Esophagus squamous epithelium (tissue), 4 donors: ENCODE results near the gene CAMK2G.

Experiments
- POLR2A ChIP-seq, 4 donors: fragments of 450-650 bp; IDR thresholded peaks; one replicate each; pipeline ENCODE4 v1.6.1; 2017; ENCODE audit warnings: antibody characterized with exemption in 4 of 4, mild to moderate bottlenecking in 4 of 4, moderate library complexity in 3 of 4
- TF ChIP-seq, protein P1 (sequence below), 6 experiments: fragments of 450-650 bp in 4 of 6; fragments of 200-600 bp in 2 of 6; sonication (generic) in 2 of 6; IDR thresholded peaks; one replicate each; pipeline ENCODE4 v1.5.1; 2016 to 2019; ENCODE audit warnings: antibody characterized with exemption in 6 of 6, mild to moderate bottlenecking in 4 of 6, moderate library complexity in 4 of 6

DNA sequence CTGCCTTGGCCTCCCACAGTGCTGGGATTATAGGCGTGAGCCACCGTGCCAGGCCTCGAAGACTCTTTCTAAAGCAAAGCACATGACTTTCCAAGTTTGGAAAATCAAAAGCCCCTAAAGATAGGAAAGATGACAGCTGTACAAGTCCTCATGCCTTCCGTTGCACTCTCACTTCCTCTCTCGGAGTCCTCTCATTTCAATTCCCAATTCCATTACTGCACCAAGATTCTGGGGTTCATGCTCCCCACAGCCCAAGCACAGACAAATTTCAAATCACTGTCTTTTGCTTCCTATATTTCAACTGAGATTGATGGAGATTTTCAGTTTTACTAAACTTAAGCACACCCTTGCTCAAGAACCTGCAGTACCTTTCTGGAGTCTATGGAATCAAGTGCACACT is 25.7 kb upstream of the CAMK2G start:
- TF ChIP-seq, protein P1, sequence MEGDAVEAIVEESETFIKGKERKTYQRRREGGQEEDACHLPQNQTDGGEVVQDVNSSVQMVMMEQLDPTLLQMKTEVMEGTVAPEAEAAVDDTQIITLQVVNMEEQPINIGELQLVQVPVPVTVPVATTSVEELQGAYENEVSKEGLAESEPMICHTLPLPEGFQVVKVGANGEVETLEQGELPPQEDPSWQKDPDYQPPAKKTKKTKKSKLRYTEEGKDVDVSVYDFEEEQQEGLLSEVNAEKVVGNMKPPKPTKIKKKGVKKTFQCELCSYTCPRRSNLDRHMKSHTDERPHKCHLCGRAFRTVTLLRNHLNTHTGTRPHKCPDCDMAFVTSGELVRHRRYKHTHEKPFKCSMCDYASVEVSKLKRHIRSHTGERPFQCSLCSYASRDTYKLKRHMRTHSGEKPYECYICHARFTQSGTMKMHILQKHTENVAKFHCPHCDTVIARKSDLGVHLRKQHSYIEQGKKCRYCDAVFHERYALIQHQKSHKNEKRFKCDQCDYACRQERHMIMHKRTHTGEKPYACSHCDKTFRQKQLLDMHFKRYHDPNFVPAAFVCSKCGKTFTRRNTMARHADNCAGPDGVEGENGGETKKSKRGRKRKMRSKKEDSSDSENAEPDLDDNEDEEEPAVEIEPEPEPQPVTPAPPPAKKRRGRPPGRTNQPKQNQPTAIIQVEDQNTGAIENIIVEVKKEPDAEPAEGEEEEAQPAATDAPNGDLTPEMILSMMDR (IDR thresholded peaks at IDR 0.05), result no peak
- TF ChIP-seq POLR2A (IDR thresholded peaks at IDR 0.05), result no peak
